ENCODE data around the gene TM6SF1. TPM values are rescaled to one million over a fixed set of nuclear protein-coding genes. Genes with fewer than 3 reads are reported as not detected.

Gene TM6SF1
- total RNA-seq, 1 experiment from 2014 or later: not detected

- Histone ChIP-seq H3K4me2 (ENCODE audit: low read depth, low read length, poor library complexity, severe bottlenecking) (no peak overlapping the region), H3K4me1 (ENCODE audit: low read length) (no peaks in the 10 kb centered on the region), H3K79me2 (ENCODE audit: low read length) (no peaks in the 10 kb centered on the region), H3K27me3 (ENCODE audit: low read length) (no peaks in the 10 kb centered on the region), H2AFZ (ENCODE audit: low read length) (no peak overlapping the region), H3K27ac (ENCODE audit: low read length) (no peak overlapping the region), H3K9ac (ENCODE audit: low read length) (no peak overlapping the region), H3K4me3 (ENCODE audit: low read length) (no peak overlapping the region), H3K9me2 (replicated peaks; ENCODE audit: insufficient read depth, low read length) (no peaks in the 10 kb centered on the region), H3K9me3 (ENCODE audit: low read length) (no peaks in the 10 kb centered on the region), H3K36me3 (ENCODE audit: insufficient read depth, low read length) (no peaks in the 10 kb centered on the region), H4K20me1 (ENCODE audit: insufficient read depth, low read depth, low read length) (no peaks in the 10 kb centered on the region)
- DNase-seq: no peak
These were observed 366 bp downstream of the TM6SF1 start for GRCh38 chr15:83107841-83108181.

DNA sequence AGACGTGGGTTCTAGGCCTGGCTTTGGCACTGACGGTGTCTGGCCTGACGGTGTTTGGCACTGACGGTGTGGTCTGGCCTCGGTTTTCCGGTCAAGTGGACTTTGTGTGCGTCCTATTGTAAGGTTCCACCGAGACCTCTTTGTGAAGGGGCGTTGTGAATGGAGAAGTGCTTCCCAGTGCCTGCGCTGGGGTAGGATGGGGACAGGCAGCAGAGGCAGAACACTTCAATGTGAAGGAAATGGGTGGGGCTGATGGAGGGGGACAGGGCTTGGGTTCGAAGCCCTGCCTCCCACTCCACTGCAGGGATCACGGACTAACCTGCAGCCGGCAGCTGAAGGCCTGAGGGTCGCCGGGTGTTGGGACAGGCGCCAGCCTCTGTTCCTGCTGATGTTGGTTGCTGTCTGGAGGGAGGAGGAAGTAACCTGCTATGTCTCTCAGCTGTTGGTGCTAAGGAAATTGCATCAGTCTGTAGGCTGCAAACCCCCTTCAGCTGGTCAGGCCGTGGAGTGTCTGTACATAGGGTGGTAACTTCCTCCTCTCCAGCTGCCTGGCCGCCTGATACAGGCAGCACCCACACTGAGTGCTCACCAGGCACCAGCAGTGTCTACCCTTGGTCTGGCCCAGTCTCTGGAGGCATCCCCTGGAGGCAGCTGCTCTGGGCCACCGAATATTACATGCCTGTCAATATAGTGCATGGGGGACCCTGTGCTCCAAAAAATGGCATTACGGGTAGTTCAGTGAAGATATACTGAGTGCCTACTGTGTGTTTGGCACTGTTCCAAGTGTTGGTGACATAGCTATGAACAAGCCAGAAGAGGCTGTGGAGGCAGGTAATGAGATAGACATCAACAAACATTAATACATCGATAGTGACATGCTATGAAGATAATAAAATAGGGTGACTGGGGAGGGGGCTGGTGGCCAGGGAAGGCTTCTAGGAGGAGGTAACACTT, 1.1 kb downstream of the TM6SF1 start:
- Histone ChIP-seq H3K9ac (ENCODE audit: low read length) (no peak overlapping the region), H3K27ac (ENCODE audit: low read length) (no peak overlapping the region), H3K36me3 (ENCODE audit: insufficient read depth, low read length) (no peaks in the 10 kb centered on the region), H3K9me3 (ENCODE audit: low read length) (no peaks in the 10 kb centered on the region), H3K4me2 (ENCODE audit: low read depth, low read length, poor library complexity, severe bottlenecking) (no peak overlapping the region), H3K4me3 (ENCODE audit: low read length) (no peak overlapping the region), H3K9me2 (replicated peaks; ENCODE audit: insufficient read depth, low read length) (no peaks in the 10 kb centered on the region), H3K4me1 (ENCODE audit: low read length) (no peaks in the 10 kb centered on the region), H3K79me2 (ENCODE audit: low read length) (no peaks in the 10 kb centered on the region), H4K20me1 (ENCODE audit: insufficient read depth, low read depth, low read length) (no peaks in the 10 kb centered on the region), H3K27me3 (ENCODE audit: low read length) (no peaks in the 10 kb centered on the region), H2AFZ (ENCODE audit: low read length) (no peak overlapping the region)
- peak; percentile 62 for DNase-seq

DNA sequence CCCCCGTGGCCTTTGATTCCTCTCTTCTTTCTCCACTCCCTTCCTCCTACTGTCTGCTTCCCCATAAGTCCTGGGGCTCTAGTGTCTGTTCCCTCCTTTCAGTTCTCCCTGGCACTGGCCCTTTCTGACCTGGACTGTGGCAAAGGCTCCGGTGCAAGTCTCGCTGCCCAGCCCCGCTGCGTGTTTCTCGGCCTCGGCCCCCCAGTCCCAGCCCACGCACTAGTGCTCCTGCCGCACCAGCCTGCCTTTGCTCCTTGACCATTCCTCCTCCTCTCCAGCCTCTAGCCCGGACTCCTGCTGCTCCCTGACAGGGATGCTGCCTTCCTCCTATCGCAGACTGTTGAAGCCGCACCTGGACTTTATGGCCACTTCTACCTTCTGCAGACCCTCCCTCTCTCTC, 2.1 kb downstream of the TM6SF1 start:
- Histone ChIP-seq H3K4me1 (ENCODE audit: low read length) (no peaks in the 10 kb centered on the region), H2AFZ (ENCODE audit: low read length) (no peak overlapping the region), H3K27ac (ENCODE audit: low read length) (no peak overlapping the region), H3K36me3 (ENCODE audit: insufficient read depth, low read length) (no peaks in the 10 kb centered on the region), H3K9me2 (replicated peaks; ENCODE audit: insufficient read depth, low read length) (no peaks in the 10 kb centered on the region), H3K79me2 (ENCODE audit: low read length) (no peaks in the 10 kb centered on the region), H3K4me2 (ENCODE audit: low read depth, low read length, poor library complexity, severe bottlenecking) (no peak overlapping the region), H3K27me3 (ENCODE audit: low read length) (no peaks in the 10 kb centered on the region), H3K9me3 (ENCODE audit: low read length) (no peaks in the 10 kb centered on the region), H3K4me3 (ENCODE audit: low read length) (no peak overlapping the region), H3K9ac (ENCODE audit: low read length) (no peak overlapping the region), H4K20me1 (ENCODE audit: insufficient read depth, low read depth, low read length) (no peaks in the 10 kb centered on the region)
- no peak for DNase-seq

DNA sequence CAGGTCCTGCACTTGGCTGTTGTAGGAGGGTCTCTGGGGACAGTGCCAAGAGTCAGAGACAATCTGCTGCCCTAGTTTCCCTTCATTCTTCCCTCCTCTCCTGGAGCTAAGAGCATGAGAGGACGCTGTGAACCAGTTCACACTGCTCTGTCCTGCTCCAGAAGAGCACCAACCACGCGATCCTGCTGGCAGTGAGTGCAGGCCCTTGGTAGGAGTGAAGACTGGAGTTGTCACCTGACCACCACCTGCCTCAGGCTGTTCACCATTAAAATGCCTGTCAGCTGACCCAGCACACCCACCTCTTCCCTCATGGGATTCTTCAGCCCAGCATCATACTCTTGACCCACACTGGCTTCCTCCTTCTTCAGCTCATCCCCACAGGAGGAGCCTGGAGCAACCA, 2.9 kb downstream of the TM6SF1 start:
- Histone ChIP-seq H2AFZ (ENCODE audit: low read length) (no peak overlapping the region), H3K4me3 (ENCODE audit: low read length) (no peak overlapping the region), H3K36me3 (ENCODE audit: insufficient read depth, low read length) (no peaks in the 10 kb centered on the region), H3K4me2 (ENCODE audit: low read depth, low read length, poor library complexity, severe bottlenecking) (no peak overlapping the region), H3K9me2 (replicated peaks; ENCODE audit: insufficient read depth, low read length) (no peaks in the 10 kb centered on the region), H3K79me2 (ENCODE audit: low read length) (no peaks in the 10 kb centered on the region), H3K9me3 (ENCODE audit: low read length) (no peaks in the 10 kb centered on the region), H3K27me3 (ENCODE audit: low read length) (no peaks in the 10 kb centered on the region), H3K9ac (ENCODE audit: low read length) (no peak overlapping the region), H4K20me1 (ENCODE audit: insufficient read depth, low read depth, low read length) (no peaks in the 10 kb centered on the region), H3K27ac (ENCODE audit: low read length) (no peak overlapping the region), H3K4me1 (ENCODE audit: low read length) (no peaks in the 10 kb centered on the region)
- DNase-seq: no peak

- Histone ChIP-seq H3K9ac (ENCODE audit: low read length) (no peak overlapping the region), H3K4me2 (ENCODE audit: low read depth, low read length, poor library complexity, severe bottlenecking) (no peak overlapping the region), H3K9me3 (ENCODE audit: low read length) (no peaks in the 10 kb centered on the region), H3K27me3 (ENCODE audit: low read length) (no peaks in the 10 kb centered on the region), H3K27ac (ENCODE audit: low read length) (no peak overlapping the region), H3K36me3 (ENCODE audit: insufficient read depth, low read length) (no peaks in the 10 kb centered on the region), H3K4me3 (ENCODE audit: low read length) (no peak overlapping the region), H3K79me2 (ENCODE audit: low read length) (no peaks in the 10 kb centered on the region), H3K9me2 (replicated peaks; ENCODE audit: insufficient read depth, low read length) (no peaks in the 10 kb centered on the region), H4K20me1 (ENCODE audit: insufficient read depth, low read depth, low read length) (no peaks in the 10 kb centered on the region), H3K4me1 (ENCODE audit: low read length) (no peaks in the 10 kb centered on the region), H2AFZ (ENCODE audit: low read length) (no peak overlapping the region)
- DNase-seq: no peak
These were observed 3.7 kb downstream of the TM6SF1 start for GRCh38 chr15:83111149-83111548.

GRCh38 chr15:83112233-83112955, 4.9 kb downstream of the TM6SF1 start:
- Histone ChIP-seq H3K9me3 (ENCODE audit: low read length) (no peaks in the 10 kb centered on the region), H3K27me3 (ENCODE audit: low read length) (no peaks in the 10 kb centered on the region), H2AFZ (ENCODE audit: low read length) (no peak overlapping the region), H4K20me1 (ENCODE audit: insufficient read depth, low read depth, low read length) (no peaks in the 10 kb centered on the region), H3K4me3 (ENCODE audit: low read length) (no peak overlapping the region), H3K9ac (ENCODE audit: low read length) (no peak overlapping the region), H3K4me2 (ENCODE audit: low read depth, low read length, poor library complexity, severe bottlenecking) (no peak overlapping the region), H3K4me1 (ENCODE audit: low read length) (no peaks in the 10 kb centered on the region), H3K27ac (ENCODE audit: low read length) (no peak overlapping the region), H3K36me3 (ENCODE audit: insufficient read depth, low read length) (no peaks in the 10 kb centered on the region), H3K79me2 (ENCODE audit: low read length) (no peaks in the 10 kb centered on the region), H3K9me2 (replicated peaks; ENCODE audit: insufficient read depth, low read length) (no peaks in the 10 kb centered on the region)
- DNase-seq: no peak

GRCh38 chr15:83112956-83113299, 5.5 kb downstream of the TM6SF1 start:
- no peak overlapping the region for H3K9ac ChIP-seq (ENCODE audit: low read length)
- H3K4me2 ChIP-seq (ENCODE audit: low read depth, low read length, poor library complexity, severe bottlenecking): no peak overlapping the region
- no peak overlapping the region for H3K27ac ChIP-seq (ENCODE audit: low read length)
- no peaks in the 10 kb centered on the region for H3K9me3 ChIP-seq (ENCODE audit: low read length)
- no peaks in the 10 kb centered on the region for H3K9me2 ChIP-seq (replicated peaks; ENCODE audit: insufficient read depth, low read length)
- no peak overlapping the region for H2AFZ ChIP-seq (ENCODE audit: low read length)
- no peaks in the 10 kb centered on the region for H4K20me1 ChIP-seq (ENCODE audit: insufficient read depth, low read depth, low read length)
- no peaks in the 10 kb centered on the region for H3K36me3 ChIP-seq (ENCODE audit: insufficient read depth, low read length)
- H3K27me3 ChIP-seq (ENCODE audit: low read length): no peaks in the 10 kb centered on the region
- no peak overlapping the region for H3K4me3 ChIP-seq (ENCODE audit: low read length)
- H3K79me2 ChIP-seq (ENCODE audit: low read length): no peaks in the 10 kb centered on the region
- no peak for DNase-seq
- no peaks in the 10 kb centered on the region for H3K4me1 ChIP-seq (ENCODE audit: low read length)

- Histone ChIP-seq H3K9me3 (ENCODE audit: low read length) (no peaks in the 10 kb centered on the region), H3K36me3 (ENCODE audit: insufficient read depth, low read length) (no peaks in the 10 kb centered on the region), H3K4me2 (ENCODE audit: low read depth, low read length, poor library complexity, severe bottlenecking) (no peak overlapping the region), H4K20me1 (ENCODE audit: insufficient read depth, low read depth, low read length) (no peaks in the 10 kb centered on the region), H3K9me2 (replicated peaks; ENCODE audit: insufficient read depth, low read length) (no peaks in the 10 kb centered on the region), H3K4me1 (ENCODE audit: low read length) (no peaks in the 10 kb centered on the region), H3K9ac (ENCODE audit: low read length) (no peak overlapping the region), H3K27ac (ENCODE audit: low read length) (no peak overlapping the region), H3K79me2 (ENCODE audit: low read length) (no peaks in the 10 kb centered on the region), H3K4me3 (ENCODE audit: low read length) (no peak overlapping the region), H2AFZ (ENCODE audit: low read length) (no peak overlapping the region), H3K27me3 (ENCODE audit: low read length) (no peaks in the 10 kb centered on the region)
- no peak for DNase-seq
These were observed 6.6 kb downstream of the TM6SF1 start for GRCh38 chr15:83113881-83114674.

All from Karpas-422 (cell line).